ENCODE data around the gene CCPG1.
A peak's percentile ranks its signal among the peaks of the same experiment; 100 is the strongest.
"Not testable (repeated sequence)": the region's sequence is repeated elsewhere in the genome, so short reads cannot be mapped to it uniquely, and the experiment has no call there.

Gene CCPG1

GRCh38 chr15:55407498-55408011 lies 604 bp downstream of the CCPG1 start:
- H3K4me2 ChIP-seq (ENCODE audit: low read length): peak overlapping the region; percentile 75
- H3K4me1 ChIP-seq (ENCODE audit: low read length): peaks cover 14% of the 10 kb centered on the region
- TF ChIP-seq CTCF (IDR thresholded peaks at IDR 0.05; ENCODE audit: low read depth, low read length) (no peak), EZH2phosphoT487 (IDR thresholded peaks at IDR 0.05; ENCODE audit: low read depth) (no peak)
- no peaks in the 10 kb centered on the region for H4K20me1 ChIP-seq (ENCODE audit: insufficient read depth, low read length)
- H3K9me3 ChIP-seq (ENCODE audit: insufficient read depth, low read length): no peaks in the 10 kb centered on the region
- H3K27ac ChIP-seq (ENCODE audit: low read length): no peak overlapping the region
- no peaks in the 10 kb centered on the region for H3K27me3 ChIP-seq (ENCODE audit: low read depth, low read length)
- H3K79me2 ChIP-seq (ENCODE audit: low read length): no peaks in the 10 kb centered on the region
- H3K9ac ChIP-seq (ENCODE audit: low read length): peak overlapping the region; percentile 68
- no peaks in the 10 kb centered on the region for H3K36me3 ChIP-seq (replicated peaks; ENCODE audit: low read depth, low read length)
- peak overlapping the region; percentile 92 for H3K4me3 ChIP-seq (ENCODE audit: low read length)
- H2AFZ ChIP-seq (ENCODE audit: low read depth, low read length): peak overlapping the region; percentile 90

GRCh38 chr15:55403531-55403930 lies 4.6 kb downstream of the CCPG1 start:
- H3K79me2 ChIP-seq (ENCODE audit: low read length): no peaks in the 10 kb centered on the region
- H3K36me3 ChIP-seq (replicated peaks; ENCODE audit: low read depth, low read length): no peaks in the 10 kb centered on the region
- H4K20me1 ChIP-seq (ENCODE audit: insufficient read depth, low read length): no peaks in the 10 kb centered on the region
- no peak overlapping the region for H2AFZ ChIP-seq (ENCODE audit: low read depth, low read length)
- no peak for TF ChIP-seq CTCF (IDR thresholded peaks at IDR 0.05; ENCODE audit: low read depth, low read length)
- H3K4me2 ChIP-seq (ENCODE audit: low read length): no peak overlapping the region
- no peak overlapping the region for H3K4me3 ChIP-seq (ENCODE audit: low read length)
- no peak overlapping the region for H3K9ac ChIP-seq (ENCODE audit: low read length)
- no peak overlapping the region for H3K27ac ChIP-seq (ENCODE audit: low read length)
- no peaks in the 10 kb centered on the region for H3K9me3 ChIP-seq (ENCODE audit: insufficient read depth, low read length)
- peaks cover 10% of the 10 kb centered on the region for H3K4me1 ChIP-seq (ENCODE audit: low read length)
- H3K27me3 ChIP-seq (ENCODE audit: low read depth, low read length): no peaks in the 10 kb centered on the region

- Histone ChIP-seq H3K4me1 (ENCODE audit: low read length) (peaks cover 10% of the 10 kb centered on the region), H3K4me3 (ENCODE audit: low read length) (no peak overlapping the region), H2AFZ (ENCODE audit: low read depth, low read length) (no peak overlapping the region), H3K9ac (ENCODE audit: low read length) (no peak overlapping the region), H3K27ac (ENCODE audit: low read length) (no peak overlapping the region), H3K79me2 (ENCODE audit: low read length) (no peaks in the 10 kb centered on the region), H3K27me3 (ENCODE audit: low read depth, low read length) (no peaks in the 10 kb centered on the region), H3K9me3 (ENCODE audit: insufficient read depth, low read length) (no peaks in the 10 kb centered on the region), H3K36me3 (replicated peaks; ENCODE audit: low read depth, low read length) (no peaks in the 10 kb centered on the region), H3K4me2 (ENCODE audit: low read length) (no peak overlapping the region), H4K20me1 (ENCODE audit: insufficient read depth, low read length) (no peaks in the 10 kb centered on the region)
- no peak for TF ChIP-seq CTCF (IDR thresholded peaks at IDR 0.05; ENCODE audit: low read depth, low read length)
- no peak for TF ChIP-seq EZH2phosphoT487 (IDR thresholded peaks at IDR 0.05; ENCODE audit: low read depth)
Measured at GRCh38 chr15:55402707-55403106, 5.5 kb downstream of the CCPG1 start.

GRCh38 chr15:55401786-55402246 lies 6.3 kb downstream of the CCPG1 start:
- H3K4me1 ChIP-seq (ENCODE audit: low read length): peaks cover 7% of the 10 kb centered on the region
- H2AFZ ChIP-seq (ENCODE audit: low read depth, low read length): no peak overlapping the region

GRCh38 chr15:55400050-55400449 lies 8.1 kb downstream of the CCPG1 start:
- H3K4me1 ChIP-seq (ENCODE audit: low read length); H3K27ac ChIP-seq (ENCODE audit: low read length); H4K20me1 ChIP-seq (ENCODE audit: insufficient read depth, low read length); H3K9me3 ChIP-seq (ENCODE audit: insufficient read depth, low read length); H3K79me2 ChIP-seq (ENCODE audit: low read length); H2AFZ ChIP-seq (ENCODE audit: low read depth, low read length); H3K4me2 ChIP-seq (ENCODE audit: low read length); H3K27me3 ChIP-seq (ENCODE audit: low read depth, low read length); H3K4me3 ChIP-seq (ENCODE audit: low read length); H3K9ac ChIP-seq (ENCODE audit: low read length); H3K36me3 ChIP-seq (replicated peaks; ENCODE audit: low read depth, low read length): not testable (repeated sequence)

More at GRCh38 chr15:55401786-55402246, 6.3 kb downstream of the CCPG1 start:
- no peak for TF ChIP-seq EZH2phosphoT487 (IDR thresholded peaks at IDR 0.05; ENCODE audit: low read depth)
- TF ChIP-seq CTCF (IDR thresholded peaks at IDR 0.05; ENCODE audit: low read depth, low read length): no peak
- Histone ChIP-seq H3K27me3 (ENCODE audit: low read depth, low read length) (no peaks in the 10 kb centered on the region), H4K20me1 (ENCODE audit: insufficient read depth, low read length) (no peaks in the 10 kb centered on the region), H3K4me2 (ENCODE audit: low read length) (no peak overlapping the region), H3K9ac (ENCODE audit: low read length) (no peak overlapping the region), H3K79me2 (ENCODE audit: low read length) (no peaks in the 10 kb centered on the region), H3K27ac (ENCODE audit: low read length) (no peak overlapping the region), H3K36me3 (replicated peaks; ENCODE audit: low read depth, low read length) (no peaks in the 10 kb centered on the region), H3K4me3 (ENCODE audit: low read length) (no peak overlapping the region), H3K9me3 (ENCODE audit: insufficient read depth, low read length) (no peaks in the 10 kb centered on the region)

All from OCI-LY3 (cell line).